H9 (cell line): ENCODE results near the gene PRSS56. TPM values are rescaled to one million over a fixed set of nuclear protein-coding genes. Genes with fewer than 3 reads are reported as not detected.

Source experiments
- DNase-seq: peaks from one replicate; pipeline ENCODE4 v3.0.0-alpha.2; 2017
- H2AFZ ChIP-seq: one replicate; pipeline ENCODE4 v1.6.1; 2013; ENCODE audit warnings: mild to moderate bottlenecking, low read length, control low read depth, moderate library complexity
- H2AK5ac ChIP-seq: 2 replicates; pipeline ENCODE4 v1.6.1; 2013; ENCODE audit warnings: low read length, control low read depth, mixed read lengths; ENCODE audit not compliant: insufficient read length
- H2BK120ac ChIP-seq: one replicate; pipeline ENCODE4 v1.6.1; 2013; ENCODE audit warnings: low read depth, mild to moderate bottlenecking, low read length, control low read depth, inconsistent platforms; ENCODE audit not compliant: poor library complexity, severe bottlenecking
- H2BK12ac ChIP-seq: 2 replicates; pipeline ENCODE4 v1.6.1; 2013; ENCODE audit warnings: low read length, control low read depth, mixed read lengths, low read depth; ENCODE audit not compliant: insufficient read length
- H2BK15ac ChIP-seq: 2 replicates; pipeline ENCODE4 v1.6.1; 2013; ENCODE audit warnings: low read depth, low read length, control low read depth
- H2BK20ac ChIP-seq: one replicate; pipeline ENCODE4 v1.6.1; 2013; ENCODE audit warnings: low read depth, mild to moderate bottlenecking, low read length, control low read depth, inconsistent platforms; ENCODE audit not compliant: poor library complexity, severe bottlenecking
- H2BK5ac ChIP-seq: 2 replicates; pipeline ENCODE4 v1.6.1; 2013; ENCODE audit warnings: low read length, control low read depth, mixed read lengths; ENCODE audit not compliant: insufficient read length
- H3K14ac ChIP-seq: 2 replicates; pipeline ENCODE4 v1.6.1; 2013; ENCODE audit warnings: low read length, control low read depth; ENCODE audit not compliant: insufficient read depth
- H3K18ac ChIP-seq: 2 replicates; pipeline ENCODE4 v1.6.1; 2013; ENCODE audit warnings: low read depth, mild to moderate bottlenecking, mixed read lengths, low read length, control low read depth; ENCODE audit not compliant: insufficient read length
- H3K23ac ChIP-seq: 2 replicates; pipeline ENCODE4 v1.6.1; 2013; ENCODE audit warnings: low read length, control low read depth, mixed read lengths, low read depth; ENCODE audit not compliant: insufficient read length
- H3K23me2 ChIP-seq: 2 replicates; pipeline ENCODE4 v1.6.1; 2013; ENCODE audit warnings: low read depth, mild to moderate bottlenecking, mixed read lengths, low read length, control low read depth; ENCODE audit not compliant: insufficient read length, poor library complexity, severe bottlenecking
- H3K27ac ChIP-seq: 2 replicates; pipeline ENCODE4 v1.5.1; 2013; ENCODE audit warnings: low read length, control low read depth, mixed read lengths, low read depth; ENCODE audit not compliant: insufficient read length
- H3K27me3 ChIP-seq: 2 replicates; pipeline ENCODE4 v1.6.1; 2013; ENCODE audit warnings: low read length, control low read depth, inconsistent platforms; ENCODE audit not compliant: insufficient read depth
- H3K4ac ChIP-seq: 2 replicates; pipeline ENCODE4 v1.6.1; 2013; ENCODE audit warnings: low read depth, mild to moderate bottlenecking, control low read depth, inconsistent platforms, low read length, moderate library complexity
- H3K4me1 ChIP-seq: 2 replicates; pipeline ENCODE4 v1.6.1; 2013; ENCODE audit warnings: low read length, control low read depth, inconsistent platforms; ENCODE audit not compliant: insufficient read depth
- H3K4me2 ChIP-seq: 2 replicates; pipeline ENCODE4 v1.6.1; 2013; ENCODE audit warnings: low read length, control low read depth, mixed read lengths; ENCODE audit not compliant: insufficient read length, insufficient read depth
- H3K56ac ChIP-seq: 2 replicates; pipeline ENCODE4 v1.6.1; 2013; ENCODE audit warnings: low read depth, mild to moderate bottlenecking, mixed read lengths, low read length, control low read depth; ENCODE audit not compliant: insufficient read length
- H3K79me1 ChIP-seq: 2 replicates; pipeline ENCODE4 v1.6.1; 2013; ENCODE audit warnings: low read depth, mild to moderate bottlenecking, moderate library complexity, low read length, control low read depth, inconsistent platforms; ENCODE audit not compliant: insufficient read depth, poor library complexity, severe bottlenecking
- H3K79me2 ChIP-seq: 2 replicates; pipeline ENCODE4 v1.6.1; 2013; ENCODE audit warnings: low read length, control low read depth, inconsistent platforms; ENCODE audit not compliant: insufficient read depth
- H3K9ac ChIP-seq: 2 replicates; pipeline ENCODE4 v1.6.1; 2013; ENCODE audit warnings: low read length, control low read depth, mixed read lengths; ENCODE audit not compliant: insufficient read length; ENCODE audit errors: extremely low read depth
- H3K9me3 ChIP-seq: one replicate; pipeline ENCODE4 v1.6.1; 2013; ENCODE audit warnings: low read depth, low read length, inconsistent platforms; ENCODE audit not compliant: control insufficient read depth
- H3T11ph ChIP-seq: one replicate; pipeline ENCODE4 v1.6.1; 2013; ENCODE audit warnings: mild to moderate bottlenecking, low read length, control low read depth, inconsistent platforms
- H4K20me1 ChIP-seq: one replicate; pipeline ENCODE4 v1.6.1; 2013; ENCODE audit not compliant: control insufficient read depth, insufficient read length, insufficient read depth
- H4K5ac ChIP-seq: 2 replicates; pipeline ENCODE4 v1.6.1; 2013; ENCODE audit warnings: low read depth, mild to moderate bottlenecking, mixed read lengths, low read length, control low read depth; ENCODE audit not compliant: insufficient read length
- H4K8ac ChIP-seq: replicated peaks from 2 replicates; pipeline ENCODE4 v1.6.1; 2013; ENCODE audit warnings: low read length, control low read depth, mixed read lengths, low read depth; ENCODE audit not compliant: insufficient read length
- H4K91ac ChIP-seq: 2 replicates; pipeline ENCODE4 v1.6.1; 2013; ENCODE audit warnings: low read depth, mild to moderate bottlenecking, moderate library complexity, mixed read lengths, low read length, control low read depth; ENCODE audit not compliant: insufficient read length
- H3K27ac Mint-ChIP-seq, 3 experiments: 2 replicates in 2 of 3; 3 replicates in 1 of 3; pipeline ENCODE4 v1.8.0; 2020 to 2021; ENCODE audit warnings: mixed read lengths in 3 of 3, mild to moderate bottlenecking in 1 of 3, moderate library complexity in 1 of 3
- H3K27me3 Mint-ChIP-seq: 2 replicates; pipeline ENCODE4 v1.8.0; 2021; ENCODE audit warnings: low read depth, mild to moderate bottlenecking, moderate library complexity, mixed read lengths
- H3K36me3 Mint-ChIP-seq, 3 experiments: 2 replicates in 2 of 3; 3 replicates in 1 of 3; pipeline ENCODE4 v1.8.0; 2020 to 2021; ENCODE audit warnings: low read depth in 3 of 3, mixed read lengths in 3 of 3; ENCODE audit not compliant: insufficient read depth in 1 of 3
- H3K4me1 Mint-ChIP-seq, 2 experiments: 2 replicates each; pipeline ENCODE4 v1.8.0; 2020; ENCODE audit warnings: mixed read lengths in 2 of 2
- H3K4me3 Mint-ChIP-seq, 2 experiments: 2 replicates in 1 of 2; 3 replicates in 1 of 2; pipeline ENCODE4 v1.8.0; 2020 to 2021; ENCODE audit warnings: mild to moderate bottlenecking in 2 of 2, mixed read lengths in 2 of 2, moderate library complexity in 1 of 2
- H3K9me3 Mint-ChIP-seq, 2 experiments: 2 replicates in 1 of 2; 3 replicates in 1 of 2; pipeline ENCODE4 v1.8.0; 2020; ENCODE audit warnings: mild to moderate bottlenecking in 2 of 2, mixed read lengths in 2 of 2, moderate library complexity in 1 of 2
- CTCF ChIP-seq: fragments of 200-600 bp; sonication (generic); conservative IDR thresholded peaks from 3 replicates; pipeline ENCODE4 v1.8.0; 2021; ENCODE audit warnings: antibody characterized with exemption, mild to moderate bottlenecking
- WGBS: extraction: QIAGEN DNeasy Blood & Tissue Kit; methylation state at CpG from one replicate; pipeline ENCODE4 v1.1.7; 2013; ENCODE audit warnings: missing lambda C conversion rate, low lambda C conversion rate, mixed read lengths; ENCODE audit not compliant: insufficient read length; ENCODE audit errors: extremely low coverage; 5-methylcytosine and 5-hydroxymethylcytosine counted together
- total RNA-seq: library from RNA; stranded (reverse); gene quantifications from 2 replicates; pipeline ENCODE4 v1.2.1, GENCODE V29; 2021

Gene PRSS56
- total RNA-seq, 1 experiment from 2014 or later, result not detected

GRCh38 chr2:232491139-232491780 is 28.9 kb upstream of the PRSS56 start:
- H4K8ac ChIP-seq, result no peak overlapping the region
- no peak for TF ChIP-seq CTCF

More at GRCh38 chr2:232491139-232491780, 28.9 kb upstream of the PRSS56 start:
- no peak overlapping the region for H3K27ac ChIP-seq
- H3K18ac ChIP-seq, result no peak overlapping the region
- H3K4me1 ChIP-seq, result peaks cover 2% of the 10 kb centered on the region; the same call in 1 of the 2 replicates
- H3K27me3 ChIP-seq, result peaks cover 13% of the 10 kb centered on the region; the same call in 1 of the 2 replicates
- Mint-ChIP-seq H3K27me3 (peaks cover 56% of the 10 kb centered on the region), H3K27ac (no peak overlapping the region), H3K4me3 (peak overlapping the region in 1 of 2 experiments; percentile 47; a peak in 1 of 5 replicates), H3K4me1 (peaks cover 23 to 42% of the 10 kb centered on the region in 2 experiments), H3K9me3 (no peaks in the 10 kb centered on the region; a peak in 1 of 5 replicates), H3K36me3 (no peaks in the 10 kb centered on the region)
- no peaks in the 10 kb centered on the region for H4K20me1 ChIP-seq
- no peaks in the 10 kb centered on the region for H3K23me2 ChIP-seq
- H3K4ac ChIP-seq, result no peak overlapping the region
- H2BK20ac ChIP-seq, result no peak overlapping the region
- no CpG with 5 or more reads among the region's 12 CpGs for whole genome bisulfite sequencing
- no peak overlapping the region for H2BK120ac ChIP-seq
- no peaks in the 10 kb centered on the region for H3K9me3 ChIP-seq
- no peak overlapping the region for H3K23ac ChIP-seq
- H2BK15ac ChIP-seq, result no peak overlapping the region
- H2AFZ ChIP-seq, result no peak overlapping the region
- peak; percentile 22 for DNase-seq
- H4K5ac ChIP-seq, result no peak overlapping the region
- H2AK5ac ChIP-seq, result no peak overlapping the region
- no peak overlapping the region for H2BK12ac ChIP-seq
- no peaks in the 10 kb centered on the region for H3K79me1 ChIP-seq
- H4K91ac ChIP-seq, result no peak overlapping the region
- no peak overlapping the region for H3K56ac ChIP-seq
- no peak overlapping the region for H3K4me2 ChIP-seq
- H3K9ac ChIP-seq, result no peak overlapping the region
- H3K79me2 ChIP-seq, result no peaks in the 10 kb centered on the region
- no peak overlapping the region for H3K14ac ChIP-seq
- H2BK5ac ChIP-seq, result no peak overlapping the region
- H3T11ph ChIP-seq, result no peak overlapping the region
